Ishikawa (cell line): ENCODE data around the gene OTUD4.

Source experiments
- CEBPB ChIP-seq: IDR thresholded peaks from 2 replicates; pipeline ENCODE4 v1.6.1; 2012
- CREB1 ChIP-seq: IDR thresholded peaks from 2 replicates; pipeline ENCODE4 v1.6.1; 2012; ENCODE audit warnings: low read depth
- EGR1 ChIP-seq: IDR thresholded peaks from 2 replicates; pipeline ENCODE4 v1.6.1; 2012
- EP300 ChIP-seq: IDR thresholded peaks from 2 replicates; pipeline ENCODE4 v1.6.1; 2012; ENCODE audit warnings: borderline replicate concordance
- FOXM1 ChIP-seq: IDR thresholded peaks from 2 replicates; pipeline ENCODE4 v1.6.1; 2012; ENCODE audit warnings: low read depth, borderline replicate concordance
- NFIC ChIP-seq: IDR thresholded peaks from 2 replicates; pipeline ENCODE4 v1.6.1; 2012
- RAD21 ChIP-seq: IDR thresholded peaks from 2 replicates; pipeline ENCODE4 v1.6.1; 2012; ENCODE audit warnings: low read depth
- TAF1 ChIP-seq: IDR thresholded peaks from 2 replicates; pipeline ENCODE4 v1.6.1; 2012; ENCODE audit warnings: low read depth, mild to moderate bottlenecking
- TCF12 ChIP-seq: IDR thresholded peaks from 2 replicates; pipeline ENCODE4 v1.6.1; 2012; ENCODE audit warnings: low read depth
- TEAD4 ChIP-seq: IDR thresholded peaks from 2 replicates; pipeline ENCODE4 v1.6.1; 2012
- YY1 ChIP-seq: IDR thresholded peaks from 2 replicates; pipeline ENCODE4 v1.6.1; 2012; ENCODE audit warnings: low read depth
- ZBTB7A ChIP-seq: IDR thresholded peaks from 2 replicates; pipeline ENCODE4 v1.6.1; 2012; ENCODE audit warnings: low read depth
- TF ChIP-seq, protein P1 (sequence below): IDR thresholded peaks from 2 replicates; pipeline ENCODE4 v1.6.1; 2012
- TF ChIP-seq, protein P2 (sequence below): IDR thresholded peaks from 2 replicates; pipeline ENCODE4 v1.6.1; 2012
- TF ChIP-seq, protein P3 (sequence below): IDR thresholded peaks from 2 replicates; pipeline ENCODE4 v1.6.1; 2012; ENCODE audit warnings: low read depth, mild to moderate bottlenecking

OTUD4 gene

DNA sequence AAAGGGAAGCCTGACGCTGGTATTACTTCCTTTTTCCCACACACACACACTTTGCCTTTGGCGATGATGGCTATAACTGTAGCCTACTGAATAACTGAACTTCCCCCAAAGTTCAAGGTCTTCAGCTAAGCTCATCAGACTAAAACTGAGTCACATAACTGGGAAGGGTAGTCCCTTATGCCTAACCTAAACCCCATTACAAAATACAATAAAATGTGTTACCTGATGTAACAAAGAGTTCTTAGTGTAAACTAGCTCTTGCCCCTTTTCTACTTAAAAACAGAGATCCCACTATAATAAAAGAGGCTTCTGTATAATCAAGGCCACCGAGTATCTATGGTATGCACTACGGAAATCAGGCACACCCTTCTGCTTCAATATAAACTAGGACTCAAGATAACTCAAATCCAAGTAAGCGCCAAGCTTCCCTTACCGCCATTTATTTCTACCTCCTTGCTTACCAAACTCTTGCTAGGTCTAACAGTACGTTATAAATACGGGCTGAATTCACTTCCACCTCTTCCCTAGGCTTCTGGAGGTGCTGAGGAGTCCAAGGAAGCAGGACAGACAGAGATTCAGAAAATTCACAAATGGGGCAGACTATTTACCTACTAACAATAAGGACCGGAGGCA, 2.4 kb downstream of the OTUD4 start:
- TF ChIP-seq, protein P1, sequence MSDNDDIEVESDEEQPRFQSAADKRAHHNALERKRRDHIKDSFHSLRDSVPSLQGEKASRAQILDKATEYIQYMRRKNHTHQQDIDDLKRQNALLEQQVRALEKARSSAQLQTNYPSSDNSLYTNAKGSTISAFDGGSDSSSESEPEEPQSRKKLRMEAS, result no peak
- TF ChIP-seq FOXM1 (no peak), TAF1 (no peak), CEBPB (no peak), ZBTB7A (no peak), TCF12 (no peak), EGR1 (no peak), TEAD4 (no peak), RAD21 (no peak), YY1 (no peak)
- TF ChIP-seq, protein P2, sequence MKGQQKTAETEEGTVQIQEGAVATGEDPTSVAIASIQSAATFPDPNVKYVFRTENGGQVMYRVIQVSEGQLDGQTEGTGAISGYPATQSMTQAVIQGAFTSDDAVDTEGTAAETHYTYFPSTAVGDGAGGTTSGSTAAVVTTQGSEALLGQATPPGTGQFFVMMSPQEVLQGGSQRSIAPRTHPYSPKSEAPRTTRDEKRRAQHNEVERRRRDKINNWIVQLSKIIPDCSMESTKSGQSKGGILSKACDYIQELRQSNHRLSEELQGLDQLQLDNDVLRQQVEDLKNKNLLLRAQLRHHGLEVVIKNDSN, result no peak
- TF ChIP-seq, protein P3, sequence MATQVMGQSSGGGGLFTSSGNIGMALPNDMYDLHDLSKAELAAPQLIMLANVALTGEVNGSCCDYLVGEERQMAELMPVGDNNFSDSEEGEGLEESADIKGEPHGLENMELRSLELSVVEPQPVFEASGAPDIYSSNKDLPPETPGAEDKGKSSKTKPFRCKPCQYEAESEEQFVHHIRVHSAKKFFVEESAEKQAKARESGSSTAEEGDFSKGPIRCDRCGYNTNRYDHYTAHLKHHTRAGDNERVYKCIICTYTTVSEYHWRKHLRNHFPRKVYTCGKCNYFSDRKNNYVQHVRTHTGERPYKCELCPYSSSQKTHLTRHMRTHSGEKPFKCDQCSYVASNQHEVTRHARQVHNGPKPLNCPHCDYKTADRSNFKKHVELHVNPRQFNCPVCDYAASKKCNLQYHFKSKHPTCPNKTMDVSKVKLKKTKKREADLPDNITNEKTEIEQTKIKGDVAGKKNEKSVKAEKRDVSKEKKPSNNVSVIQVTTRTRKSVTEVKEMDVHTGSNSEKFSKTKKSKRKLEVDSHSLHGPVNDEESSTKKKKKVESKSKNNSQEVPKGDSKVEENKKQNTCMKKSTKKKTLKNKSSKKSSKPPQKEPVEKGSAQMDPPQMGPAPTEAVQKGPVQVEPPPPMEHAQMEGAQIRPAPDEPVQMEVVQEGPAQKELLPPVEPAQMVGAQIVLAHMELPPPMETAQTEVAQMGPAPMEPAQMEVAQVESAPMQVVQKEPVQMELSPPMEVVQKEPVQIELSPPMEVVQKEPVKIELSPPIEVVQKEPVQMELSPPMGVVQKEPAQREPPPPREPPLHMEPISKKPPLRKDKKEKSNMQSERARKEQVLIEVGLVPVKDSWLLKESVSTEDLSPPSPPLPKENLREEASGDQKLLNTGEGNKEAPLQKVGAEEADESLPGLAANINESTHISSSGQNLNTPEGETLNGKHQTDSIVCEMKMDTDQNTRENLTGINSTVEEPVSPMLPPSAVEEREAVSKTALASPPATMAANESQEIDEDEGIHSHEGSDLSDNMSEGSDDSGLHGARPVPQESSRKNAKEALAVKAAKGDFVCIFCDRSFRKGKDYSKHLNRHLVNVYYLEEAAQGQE, result no peak

DNA sequence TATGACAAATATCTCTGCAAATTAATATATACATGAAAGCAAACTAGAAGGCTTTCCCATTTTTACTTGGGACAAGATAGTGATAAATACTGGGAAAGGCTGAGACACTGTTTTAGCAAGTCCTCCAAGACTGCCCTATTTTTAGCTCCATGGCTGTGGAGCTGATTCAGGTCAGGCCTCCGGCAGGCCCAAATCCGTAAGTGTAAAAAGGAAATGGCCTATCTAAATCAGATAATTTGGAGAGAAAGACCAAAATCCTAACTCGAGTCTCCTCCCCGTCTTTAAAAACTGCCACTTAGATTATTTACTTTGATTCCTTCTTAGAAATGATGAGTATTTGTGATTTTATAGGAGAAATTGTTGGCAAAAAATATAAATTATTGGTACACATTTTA, 2.9 kb downstream of the OTUD4 start:
- no peak for TF ChIP-seq TAF1
- TF ChIP-seq YY1, result no peak
- no peak for TF ChIP-seq EP300
- TF ChIP-seq, protein P2, result no peak
- TF ChIP-seq, protein P3, result no peak
- TF ChIP-seq CREB1, result no peak
- TF ChIP-seq, protein P1, result no peak
- no peak for TF ChIP-seq NFIC
- no peak for TF ChIP-seq EGR1
- TF ChIP-seq CEBPB, result no peak
- no peak for TF ChIP-seq TEAD4
- no peak for TF ChIP-seq FOXM1

DNA sequence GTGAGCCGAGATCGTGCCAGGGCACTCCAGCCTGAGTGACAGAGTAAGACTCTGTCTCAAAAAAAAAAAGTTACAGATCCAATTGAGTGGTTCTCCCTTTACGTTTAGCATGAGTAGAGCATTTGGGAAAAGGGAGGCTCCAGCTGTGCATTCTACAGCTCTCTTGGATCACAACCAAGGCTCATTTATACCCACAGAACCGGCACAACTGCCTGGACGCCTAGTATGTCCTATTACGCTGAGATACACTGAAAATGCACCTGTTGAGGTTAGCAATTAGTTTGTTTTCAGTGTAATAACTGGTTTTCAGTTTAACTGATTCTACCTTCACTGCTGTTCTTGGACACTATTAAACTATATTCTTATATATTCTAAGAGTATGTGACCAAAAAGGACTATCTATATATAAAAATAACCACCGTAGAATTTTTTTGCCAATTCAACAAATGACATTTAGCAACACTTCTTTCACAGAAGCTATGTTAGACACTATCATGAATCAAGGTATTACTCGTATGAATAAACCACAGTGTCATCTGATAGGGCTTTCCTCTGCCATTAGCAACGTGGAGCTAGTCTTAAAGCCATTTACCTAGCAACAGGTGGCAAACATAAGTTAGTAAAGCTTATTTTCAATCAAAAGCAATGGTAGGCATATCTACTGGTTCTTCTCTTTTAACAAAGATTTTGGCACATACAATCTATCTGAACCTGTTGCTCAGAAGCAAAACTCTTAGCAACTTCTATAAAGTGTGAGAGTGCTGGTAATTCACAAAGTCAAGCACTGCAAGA, 3.6 kb downstream of the OTUD4 start:
- TF ChIP-seq EP300 (no peak), TCF12 (no peak)
- TF ChIP-seq, protein P2, result no peak

DNA sequence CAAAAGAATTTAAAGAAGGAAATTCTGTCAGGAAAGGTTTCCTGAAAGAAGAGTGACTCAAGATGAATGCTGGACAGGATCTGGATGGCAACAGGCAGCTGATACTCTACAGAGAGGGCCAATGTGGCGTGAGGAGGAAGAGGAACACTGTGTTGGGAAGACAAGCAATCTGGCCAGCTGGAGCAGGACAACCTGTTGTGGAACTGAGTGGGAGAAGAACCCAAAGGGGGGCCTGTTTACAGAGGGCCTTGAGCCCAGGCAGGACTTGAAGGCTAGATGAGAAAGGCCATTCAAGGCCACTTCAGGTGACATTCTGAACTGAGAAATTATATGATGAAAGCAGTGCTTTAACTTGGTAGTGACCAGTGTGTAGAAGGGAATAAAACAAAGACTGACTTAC, 8.5 kb downstream of the OTUD4 start:
- TF ChIP-seq YY1, result no peak
- TF ChIP-seq TEAD4, result no peak
- no peak for TF ChIP-seq NFIC
- no peak for TF ChIP-seq FOXM1
- TF ChIP-seq EP300, result no peak
- TF ChIP-seq, protein P2, result no peak
- TF ChIP-seq TAF1, result no peak
- TF ChIP-seq TCF12, result no peak

DNA sequence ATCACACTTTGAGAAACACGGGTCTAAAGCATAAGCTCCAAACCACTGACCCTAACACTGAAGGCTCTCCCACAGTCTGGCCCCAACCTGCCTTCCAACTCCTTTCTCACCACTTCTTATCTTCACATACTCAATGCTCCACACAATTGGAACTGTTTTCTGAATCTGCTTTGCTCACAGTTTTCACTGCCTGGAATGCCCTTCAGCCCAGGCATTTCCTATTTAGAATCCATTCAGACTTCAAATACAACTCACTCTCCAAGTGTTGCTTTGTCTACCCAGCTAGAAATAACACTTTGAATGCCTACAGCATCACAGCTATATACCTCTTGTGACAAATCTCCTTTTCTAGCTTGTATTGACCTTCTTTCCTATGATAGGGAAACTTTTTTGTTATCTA, 10.2 kb downstream of the OTUD4 start:
- TF ChIP-seq, protein P1, result no peak
- TF ChIP-seq YY1, result no peak
- TF ChIP-seq TEAD4, result no peak
- no peak for TF ChIP-seq EP300
- TF ChIP-seq, protein P2, result no peak
